Measurements from ENCODE around the gene BICC1. TPM values are rescaled to one million over a fixed set of nuclear protein-coding genes. Genes with fewer than 3 reads are reported as not detected.

BICC1 gene
- total RNA-seq, 1 donor from 2014 or later, result 9.3 TPM

GRCh38 chr10:58475322-58476277, 37.1 kb upstream of the BICC1 start:
- no peaks in the 10 kb centered on the region for H3K36me3 ChIP-seq
- H3K4me3 ChIP-seq, result peak overlapping the region; percentile 17 to 49
- DNase-seq (ENCODE audit: low spot score in 2 of 2), result no peak
- no peaks in the 10 kb centered on the region for H3K9me3 ChIP-seq
- intact Hi-C loops (cut with DNase I), result loop anchor here (5.0 kb wide), 1 partner anchor 37 kb away; the partner anchor contains the start of gene BICC1
- no peak for TF ChIP-seq CTCF (IDR thresholded peaks at IDR 0.05)
- H3K27me3 ChIP-seq, result no peaks in the 10 kb centered on the region
- H3K27ac ChIP-seq, result peak overlapping the region; percentile 83 to 87
- peaks cover 0 to 19% of the 10 kb centered on the region in 2 donors for H3K4me1 ChIP-seq

DNA sequence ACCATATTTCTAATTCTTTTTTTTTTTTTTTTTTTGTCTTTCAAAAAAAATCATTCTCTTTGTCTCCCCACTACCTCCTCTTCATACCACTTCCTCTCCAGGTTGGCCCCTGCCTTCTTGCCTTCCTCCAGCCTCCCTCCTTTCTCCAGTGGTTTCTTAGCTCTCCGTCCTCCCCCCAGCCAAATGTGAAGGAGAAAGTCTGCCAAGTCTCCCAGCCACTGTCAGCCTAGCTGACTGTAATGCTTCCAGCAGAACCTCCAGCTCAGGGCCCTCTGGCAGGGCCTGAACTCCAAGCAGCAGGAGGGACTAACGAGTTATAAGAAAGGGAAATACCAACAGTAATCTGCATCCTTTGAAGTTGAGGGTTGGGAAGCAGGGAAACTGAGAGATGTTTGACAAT, 35.5 kb upstream of the BICC1 start:
- H3K36me3 ChIP-seq, result no peaks in the 10 kb centered on the region
- peak in 1 of 2 donors; percentile 71 for DNase-seq (ENCODE audit: low spot score in 2 of 2)
- no peak for TF ChIP-seq CTCF (IDR thresholded peaks at IDR 0.05)
- no peak overlapping the region for H3K4me3 ChIP-seq
- H3K4me1 ChIP-seq, result peaks cover 0 to 19% of the 10 kb centered on the region in 2 donors
- H3K27me3 ChIP-seq, result no peaks in the 10 kb centered on the region
- intact Hi-C loops (cut with DNase I), result loop anchor here (5.0 kb wide), 1 partner anchor 35 kb away; the partner anchor contains the start of gene BICC1
- no peaks in the 10 kb centered on the region for H3K9me3 ChIP-seq
- peak overlapping the region; percentile 48 to 87 for H3K27ac ChIP-seq

GRCh38 chr10:58477902-58478301, 34.8 kb upstream of the BICC1 start:
- no peaks in the 10 kb centered on the region for H3K9me3 ChIP-seq
- H3K4me1 ChIP-seq, result peaks cover 0 to 19% of the 10 kb centered on the region in 2 donors
- peak overlapping the region in 1 of 2 donors; percentile 48 for H3K27ac ChIP-seq
- intact Hi-C loops (cut with DNase I), result loop anchor here (5.0 kb wide), 1 partner anchor 34 kb away; the partner anchor contains the start of gene BICC1
- no peaks in the 10 kb centered on the region for H3K36me3 ChIP-seq
- no peak for DNase-seq (ENCODE audit: low spot score in 2 of 2)
- H3K27me3 ChIP-seq, result no peaks in the 10 kb centered on the region
- H3K4me3 ChIP-seq, result no peak overlapping the region
- no peak for TF ChIP-seq CTCF (IDR thresholded peaks at IDR 0.05)

- TF ChIP-seq CTCF (IDR thresholded peaks at IDR 0.05), result no peak
- H3K36me3 ChIP-seq, result no peaks in the 10 kb centered on the region
- intact Hi-C loops (cut with DNase I), result loop anchor here (5.0 kb wide), 1 partner anchor 33 kb away; the partner anchor contains the start of gene BICC1
- no peaks in the 10 kb centered on the region for H3K27me3 ChIP-seq
- no peaks in the 10 kb centered on the region for H3K9me3 ChIP-seq
- H3K4me1 ChIP-seq, result peaks cover 0 to 15% of the 10 kb centered on the region in 2 donors
- DNase-seq (ENCODE audit: low spot score in 2 of 2), result no peak
- no peak overlapping the region for H3K4me3 ChIP-seq
- no peak overlapping the region for H3K27ac ChIP-seq
Measured at GRCh38 chr10:58479045-58479444, 33.6 kb upstream of the BICC1 start.

DNA sequence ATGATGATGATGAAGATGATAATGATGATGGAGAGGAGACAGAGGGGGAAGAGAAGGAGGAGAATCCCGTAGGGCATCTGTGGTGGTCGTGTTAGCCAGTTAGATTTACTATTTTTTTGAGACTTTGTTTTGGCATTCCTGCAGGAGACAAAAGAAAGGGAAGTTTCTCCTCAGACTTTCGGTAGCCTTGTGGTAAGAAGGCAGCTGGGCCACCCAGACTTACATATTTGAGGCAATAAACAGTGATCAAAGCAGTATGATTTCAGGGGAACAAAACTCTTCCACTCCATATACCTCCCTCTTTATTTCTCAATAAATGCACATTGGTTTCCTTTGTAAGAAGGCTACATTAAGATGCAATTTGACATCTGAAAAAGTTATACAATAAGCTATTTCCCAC, 32.4 kb upstream of the BICC1 start:
- TF ChIP-seq CTCF (IDR thresholded peaks at IDR 0.05), result no peak
- Histone ChIP-seq H3K27me3 (no peaks in the 10 kb centered on the region), H3K27ac (no peak overlapping the region), H3K9me3 (no peaks in the 10 kb centered on the region), H3K4me3 (no peak overlapping the region), H3K36me3 (no peaks in the 10 kb centered on the region), H3K4me1 (peaks cover 0 to 12% of the 10 kb centered on the region in 2 donors)
- no peak for DNase-seq (ENCODE audit: low spot score in 2 of 2)
- intact Hi-C loops (cut with DNase I), result no loop called here

Measured in ascending aorta (tissue), 2 donors.